ENCODE results near the gene CEMIP.

- TF ChIP-seq POLR2AphosphoS5 (IDR thresholded peaks at IDR 0.05) (no peak), CTCF (IDR thresholded peaks at IDR 0.05) (no peak)
Observed at GRCh38 chr15:80972276-80972675, 193.1 kb downstream of the CEMIP start.

Data from breast epithelium (tissue), 3 donors.